C4-2B (cell line): ENCODE measurements around the gene COQ8A.

ENCODE experiments used
- CTCF ChIP-seq: fragments of 450-650 bp; conservative IDR thresholded peaks from 2 replicates; pipeline ENCODE4 v1.5.1; 2017; ENCODE audit warnings: mild to moderate bottlenecking
- ZFX ChIP-seq: fragments of 450-650 bp; IDR thresholded peaks from 2 replicates; pipeline ENCODE4 v1.6.1; 2017

GRCh38 chr1:226983247-226983991, 43.3 kb downstream of the COQ8A start:
- TF ChIP-seq CTCF = no peak
- TF ChIP-seq ZFX = no peak
